GM12878 (cell line): ENCODE data around the gene PATL1. TPM values are rescaled to one million over a fixed set of nuclear protein-coding genes. Genes with fewer than 3 reads are reported as not detected.

ENCODE experiments used
- ATAC-seq: fragments of 200-7000 bp; cut with Tn5 transposase; 3 replicates; pipeline ENCODE4 v1.9.1; 2020; ENCODE audit warnings: mild to moderate bottlenecking, moderate library complexity
- BruUV-seq: library from RNA; stranded (reverse); fragments of 400-500 nt; replicated peaks from 2 replicates; lab custom pipeline; 2021; lab: Mats Ljungman, UMichigan
- CTCF ChIA-PET: fragments of 300-600 bp; sonication (Branson Sonifier 250); formaldehyde crosslinking; extraction: SDS; loops from one replicate; lab custom pipeline; 2021; ENCODE audit warnings: inconsistent platforms; lab: Yijun Ruan, JAX
- POLR2A ChIA-PET: fragments of 350-600 bp; formaldehyde crosslinking; extraction: SDS; loops from one replicate; lab custom pipeline; 2021; ENCODE audit warnings: inconsistent platforms; lab: Charles Lee
- RAD21 ChIA-PET: fragments of 300-600 bp; sonication (Branson Sonifier 250); formaldehyde crosslinking; loops from one replicate; lab custom pipeline; 2023; ENCODE audit warnings: antibody characterized with exemption; ENCODE audit not compliant: unreplicated experiment; lab: Charles Lee
- SMC1A ChIA-PET: fragments of 300-600 bp; sonication (Branson Sonifier 250); formaldehyde crosslinking; loops from one replicate; lab custom pipeline; 2023; ENCODE audit not compliant: unreplicated experiment, uncharacterized antibody; lab: Charles Lee
- DNase-seq: peaks from one replicate; pipeline ENCODE4 v3.0.0-alpha.2; 2011; ENCODE audit warnings: low read depth, low spot score
- FAIRE-seq: peaks from 3 replicates; lab custom pipeline; 2011; peaks lifted over from hg19 to GRCh38; lab: Jason Lieb, UNC
- H2AFZ ChIP-seq: 2 replicates; pipeline ENCODE4 v1.6.0; 2011; ENCODE audit warnings: low read depth, low read length, control low read depth; ENCODE audit not compliant: control insufficient read depth
- H3K27ac ChIP-seq: 2 replicates; pipeline ENCODE4 v1.5.1; 2011; ENCODE audit warnings: control low read depth; ENCODE audit not compliant: control insufficient read depth, insufficient read depth
- H3K27me3 ChIP-seq, 2 experiments: replicated peaks in 1 of 2; 2 replicates each; pipeline versions ENCODE4 v1.6.0 to v1.6.1; 2011; ENCODE audit warnings: low read length in 1 of 2; ENCODE audit not compliant: control insufficient read depth in 2 of 2, insufficient read depth in 2 of 2
- H3K36me3 ChIP-seq, 2 experiments: 2 replicates each; pipeline ENCODE4 v1.5.1; 2011; ENCODE audit warnings: low read length in 1 of 2; ENCODE audit not compliant: control insufficient read depth in 2 of 2, insufficient read depth in 2 of 2
- H3K4me1 ChIP-seq: 2 replicates; pipeline ENCODE4 v1.6.1; 2011; ENCODE audit warnings: mild to moderate bottlenecking, low read length, moderate library complexity, mixed read lengths; ENCODE audit not compliant: control insufficient read depth, insufficient read depth
- H3K4me2 ChIP-seq: 2 replicates; pipeline ENCODE4 v1.6.0; 2011; ENCODE audit warnings: control low read depth; ENCODE audit not compliant: control insufficient read depth, insufficient read depth
- H3K4me3 ChIP-seq: fragments of 200-600 bp; sonication (generic); 2 replicates; pipeline ENCODE4 v1.5.1; 2016
- H3K79me2 ChIP-seq: 2 replicates; pipeline ENCODE4 v1.6.0; 2011; ENCODE audit warnings: low read length; ENCODE audit not compliant: control insufficient read depth, insufficient read depth
- H3K9ac ChIP-seq: 2 replicates; pipeline ENCODE4 v1.8.0; 2011; ENCODE audit warnings: low read length, control low read depth, mixed read lengths; ENCODE audit not compliant: control insufficient read depth, insufficient read depth
- H3K9me3 ChIP-seq: replicated peaks from 3 replicates; pipeline ENCODE4 v1.5.1; 2011; ENCODE audit warnings: mild to moderate bottlenecking, low read length; ENCODE audit not compliant: control insufficient read depth, insufficient read depth
- H4K20me1 ChIP-seq: 2 replicates; pipeline ENCODE4 v1.6.0; 2011; ENCODE audit not compliant: control insufficient read depth, insufficient read depth
- ATF3 ChIP-seq: IDR thresholded peaks from 2 replicates; pipeline ENCODE4 v1.6.1; 2011; ENCODE audit warnings: low read depth, mild to moderate bottlenecking, low read length, moderate library complexity, borderline replicate concordance; ENCODE audit errors: extremely low read depth
- E2F4 ChIP-seq: IDR thresholded peaks from 2 replicates; pipeline ENCODE4 v1.6.1; 2012; ENCODE audit warnings: low read depth, low read length, improper control_type of control experiment
- IKZF1 ChIP-seq: fragments of 450-650 bp; conservative IDR thresholded peaks from 2 replicates; pipeline ENCODE4 v1.6.1; 2017; ENCODE audit warnings: antibody characterized with exemption, mild to moderate bottlenecking
- LARP7 ChIP-seq: fragments of 450-650 bp; IDR thresholded peaks from 2 replicates; pipeline ENCODE4 v1.6.1; 2017; ENCODE audit warnings: mild to moderate bottlenecking
- MTA2 ChIP-seq: fragments of 450-650 bp; IDR thresholded peaks from 2 replicates; pipeline ENCODE4 v1.6.1; 2016; ENCODE audit warnings: low read depth, mild to moderate bottlenecking, moderate library complexity
- NBN ChIP-seq: fragments of 450-650 bp; IDR thresholded peaks from 2 replicates; pipeline ENCODE4 v1.6.1; 2016
- POLR2AphosphoS2 ChIP-seq: IDR thresholded peaks from 2 replicates; pipeline ENCODE4 v1.6.1; 2011; ENCODE audit warnings: low read depth, mild to moderate bottlenecking, low read length, improper control_type of control experiment, moderate library complexity
- SMAD5 ChIP-seq: IDR thresholded peaks from 2 replicates; pipeline ENCODE4 v1.6.1; 2016; ENCODE audit warnings: antibody characterized with exemption, low read depth
- TCF7 ChIP-seq: IDR thresholded peaks from 2 replicates; pipeline ENCODE4 v1.6.1; 2014; ENCODE audit warnings: antibody characterized with exemption, borderline replicate concordance
- ZNF687 ChIP-seq: fragments of 450-650 bp; IDR thresholded peaks from 2 replicates; pipeline ENCODE4 v1.6.1; 2017; ENCODE audit warnings: mild to moderate bottlenecking, moderate library complexity
- in situ Hi-C: fragments of 300-500 bp; cut with MboI; formaldehyde crosslinking; loops from 9 replicates; pipeline ENCODE4 v1.14.3; 2018; ENCODE audit warnings: mixed read lengths
- intact Hi-C: fragments of 100-400 bp; cut with micrococcal nuclease; formaldehyde crosslinking; loops from one replicate; pipeline ENCODE4 v1.14.2; 2022; ENCODE audit not compliant: unreplicated experiment
- polyA plus RNA-seq, 11 experiments: library from polyadenylated mRNA; depleted of rRNA in 4 of 11; unstranded in 6 of 11; stranded (reverse) in 5 of 11; fragments of >200 nt; fragmentation: Nextera tagmentation in 4 of 11; fragmentation: Illumina TruSeq in 1 of 11; extraction: Ambion mirVana in 4 of 11; extraction: Trizol in 1 of 11; gene quantifications; 1 replicate in 1 of 11; 2 replicates in 10 of 11; pipeline versions ENCODE4 v1.2.1 to v1.2.3, GENCODE V29; 2011 to 2016; ENCODE audit warnings: inconsistent platforms in 2 of 11, missing spikeins in 2 of 11, low read depth in 1 of 11
- total RNA-seq, 4 experiments: library from RNA; depleted of rRNA in 3 of 4; stranded (reverse); fragments of >200 nt in 3 of 4; fragmentation: Illumina TruSeq in 1 of 4; extraction: Trizol in 1 of 4; gene quantifications; 2 replicates each; pipeline versions ENCODE4 v1.2.1 to v1.2.3, GENCODE V29; 2013 to 2021
- TF ChIP-seq, protein P1 (sequence below): IDR thresholded peaks from 2 replicates; pipeline ENCODE4 v1.6.1; 2012; ENCODE audit warnings: improper control_type of control experiment, low read depth, low read length; ENCODE audit not compliant: insufficient replicate concordance
- TF ChIP-seq, protein P2 (sequence below): fragments of 450-650 bp; IDR thresholded peaks from 2 replicates; pipeline ENCODE4 v1.6.1; 2016; ENCODE audit warnings: mild to moderate bottlenecking

Gene PATL1
- total and polyA plus RNA-seq, 10 of the 15 experiments (the other 5 are each of a cell fraction or from before 2014, with no cell fraction given) = 5.3 to 62.0 (median 14.9) TPM

DNA sequence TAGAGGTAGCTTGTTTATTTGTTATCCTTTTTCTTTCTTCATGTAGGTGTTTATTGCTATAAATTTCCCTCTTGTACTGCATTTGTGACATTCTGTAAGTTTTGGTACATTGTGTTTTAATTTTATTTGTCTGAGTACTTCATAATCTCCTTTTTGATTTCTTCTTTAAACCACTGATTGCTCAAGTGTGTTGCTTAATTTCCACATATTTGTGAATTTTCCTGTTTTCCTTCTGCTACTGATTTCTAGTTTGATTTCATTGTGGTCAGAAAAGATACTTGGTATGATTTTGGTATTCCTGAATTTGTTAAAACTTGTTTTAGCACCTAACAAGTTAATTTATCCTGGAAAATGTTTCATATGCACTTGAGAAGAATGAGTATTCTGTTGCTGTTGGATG lies 29.7 kb upstream of the PATL1 start:
- no peaks in the 10 kb centered on the region for H3K4me1 ChIP-seq
- H3K9ac ChIP-seq = no peak overlapping the region
- ChIA-PET CTCF (no interaction called here), SMC1A (no interaction called here), POLR2A (no interaction called here), RAD21 (no interaction called here)
- H3K27me3 ChIP-seq = no peaks in the 10 kb centered on the region
- no TSS peak for BruUV-seq
- no peaks in the 10 kb centered on the region for H3K36me3 ChIP-seq
- in situ Hi-C loops = loop anchor here (25.0 kb wide), 1 partner anchor 411 kb away; no protein-coding TSS in a partner anchor
- ATAC-seq = no peak
- H3K27ac ChIP-seq = no peak overlapping the region
- H3K9me3 ChIP-seq = no peaks in the 10 kb centered on the region
- DNase-seq = no peak
- no peaks in the 10 kb centered on the region for H4K20me1 ChIP-seq
- intact Hi-C loops = no loop called here
- H3K4me2 ChIP-seq = no peak overlapping the region
- no peaks in the 10 kb centered on the region for H3K79me2 ChIP-seq
- no peak overlapping the region for H3K4me3 ChIP-seq
- no peak for FAIRE-seq
- no peak overlapping the region for H2AFZ ChIP-seq
- TF ChIP-seq TCF7 (no peak), IKZF1 (no peak), NBN (no peak), ATF3 (no peak), ZNF687 (no peak), MTA2 (no peak), E2F4 (no peak), LARP7 (no peak), SMAD5 (no peak), POLR2AphosphoS2 (no peak)
- TF ChIP-seq, protein P1, sequence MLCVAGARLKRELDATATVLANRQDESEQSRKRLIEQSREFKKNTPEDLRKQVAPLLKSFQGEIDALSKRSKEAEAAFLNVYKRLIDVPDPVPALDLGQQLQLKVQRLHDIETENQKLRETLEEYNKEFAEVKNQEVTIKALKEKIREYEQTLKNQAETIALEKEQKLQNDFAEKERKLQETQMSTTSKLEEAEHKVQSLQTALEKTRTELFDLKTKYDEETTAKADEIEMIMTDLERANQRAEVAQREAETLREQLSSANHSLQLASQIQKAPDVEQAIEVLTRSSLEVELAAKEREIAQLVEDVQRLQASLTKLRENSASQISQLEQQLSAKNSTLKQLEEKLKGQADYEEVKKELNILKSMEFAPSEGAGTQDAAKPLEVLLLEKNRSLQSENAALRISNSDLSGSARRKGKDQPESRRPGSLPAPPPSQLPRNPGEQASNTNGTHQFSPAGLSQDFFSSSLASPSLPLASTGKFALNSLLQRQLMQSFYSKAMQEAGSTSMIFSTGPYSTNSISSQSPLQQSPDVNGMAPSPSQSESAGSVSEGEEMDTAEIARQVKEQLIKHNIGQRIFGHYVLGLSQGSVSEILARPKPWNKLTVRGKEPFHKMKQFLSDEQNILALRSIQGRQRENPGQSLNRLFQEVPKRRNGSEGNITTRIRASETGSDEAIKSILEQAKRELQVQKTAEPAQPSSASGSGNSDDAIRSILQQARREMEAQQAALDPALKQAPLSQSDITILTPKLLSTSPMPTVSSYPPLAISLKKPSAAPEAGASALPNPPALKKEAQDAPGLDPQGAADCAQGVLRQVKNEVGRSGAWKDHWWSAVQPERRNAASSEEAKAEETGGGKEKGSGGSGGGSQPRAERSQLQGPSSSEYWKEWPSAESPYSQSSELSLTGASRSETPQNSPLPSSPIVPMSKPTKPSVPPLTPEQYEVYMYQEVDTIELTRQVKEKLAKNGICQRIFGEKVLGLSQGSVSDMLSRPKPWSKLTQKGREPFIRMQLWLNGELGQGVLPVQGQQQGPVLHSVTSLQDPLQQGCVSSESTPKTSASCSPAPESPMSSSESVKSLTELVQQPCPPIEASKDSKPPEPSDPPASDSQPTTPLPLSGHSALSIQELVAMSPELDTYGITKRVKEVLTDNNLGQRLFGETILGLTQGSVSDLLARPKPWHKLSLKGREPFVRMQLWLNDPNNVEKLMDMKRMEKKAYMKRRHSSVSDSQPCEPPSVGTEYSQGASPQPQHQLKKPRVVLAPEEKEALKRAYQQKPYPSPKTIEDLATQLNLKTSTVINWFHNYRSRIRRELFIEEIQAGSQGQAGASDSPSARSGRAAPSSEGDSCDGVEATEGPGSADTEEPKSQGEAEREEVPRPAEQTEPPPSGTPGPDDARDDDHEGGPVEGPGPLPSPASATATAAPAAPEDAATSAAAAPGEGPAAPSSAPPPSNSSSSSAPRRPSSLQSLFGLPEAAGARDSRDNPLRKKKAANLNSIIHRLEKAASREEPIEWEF = no peak
- TF ChIP-seq, protein P2, sequence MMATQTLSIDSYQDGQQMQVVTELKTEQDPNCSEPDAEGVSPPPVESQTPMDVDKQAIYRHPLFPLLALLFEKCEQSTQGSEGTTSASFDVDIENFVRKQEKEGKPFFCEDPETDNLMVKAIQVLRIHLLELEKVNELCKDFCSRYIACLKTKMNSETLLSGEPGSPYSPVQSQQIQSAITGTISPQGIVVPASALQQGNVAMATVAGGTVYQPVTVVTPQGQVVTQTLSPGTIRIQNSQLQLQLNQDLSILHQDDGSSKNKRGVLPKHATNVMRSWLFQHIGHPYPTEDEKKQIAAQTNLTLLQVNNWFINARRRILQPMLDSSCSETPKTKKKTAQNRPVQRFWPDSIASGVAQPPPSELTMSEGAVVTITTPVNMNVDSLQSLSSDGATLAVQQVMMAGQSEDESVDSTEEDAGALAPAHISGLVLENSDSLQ = no peak
